NCI-H1092 (cell line): ENCODE results near the gene NAV1.

Experiments
- DNase-seq: peaks from one replicate; lab custom pipeline; 2025; lab: John Stamatoyannopoulos, UW

The NAV1 gene

GRCh38 chr1:201503397-201504176, 35.3 kb upstream of the NAV1 start:
- peak; percentile 29 for DNase-seq

GRCh38 chr1:201504179-201504631, 34.7 kb upstream of the NAV1 start:
- DNase-seq: no peak

- peak; percentile 37 for DNase-seq
Observed at GRCh38 chr1:201504799-201505502, 34.0 kb upstream of the NAV1 start.

GRCh38 chr1:201505503-201505890, 33.4 kb upstream of the NAV1 start:
- DNase-seq: no peak

GRCh38 chr1:201506092-201506491, 32.8 kb upstream of the NAV1 start:
- DNase-seq: peak; percentile 23

GRCh38 chr1:201506557-201507359, 32.2 kb upstream of the NAV1 start, which contains the start of gene CSRP1:
Gene CSRP1, minus strand, starts transcription at chr1:201507123. Its CDS starts 10,820 bp downstream, at chr1:201496303.
- peak; percentile 74 for DNase-seq

GRCh38 chr1:201507360-201507675, 31.6 kb upstream of the NAV1 start:
- DNase-seq: no peak

GRCh38 chr1:201508809-201509208, 30.1 kb upstream of the NAV1 start:
- no peak for DNase-seq

GRCh38 chr1:201509601-201510374, 29.1 kb upstream of the NAV1 start:
- DNase-seq: no peak

GRCh38 chr1:201510734-201511133, 28.2 kb upstream of the NAV1 start:
- no peak for DNase-seq

- DNase-seq: no peak
Observed at GRCh38 chr1:201511396-201511940, 27.5 kb upstream of the NAV1 start.

- DNase-seq: no peak
Observed at GRCh38 chr1:201511941-201512539, 26.9 kb upstream of the NAV1 start.

GRCh38 chr1:201513498-201514243, 25.3 kb upstream of the NAV1 start:
- DNase-seq: no peak

- no peak for DNase-seq
Observed at GRCh38 chr1:201514466-201514865, 24.5 kb upstream of the NAV1 start.

GRCh38 chr1:201515062-201515750, 23.7 kb upstream of the NAV1 start:
- DNase-seq: no peak

- DNase-seq: no peak
Observed at GRCh38 chr1:201515895-201516294, 23.0 kb upstream of the NAV1 start.

- DNase-seq: no peak
Observed at GRCh38 chr1:201516511-201517127, 22.3 kb upstream of the NAV1 start.

GRCh38 chr1:201517631-201518030, 21.3 kb upstream of the NAV1 start:
- no peak for DNase-seq

- no peak for DNase-seq
Observed at GRCh38 chr1:201518071-201518470, 20.9 kb upstream of the NAV1 start.
